ENCODE measurements around the gene ILDR2.

The ILDR2 gene, protein sequence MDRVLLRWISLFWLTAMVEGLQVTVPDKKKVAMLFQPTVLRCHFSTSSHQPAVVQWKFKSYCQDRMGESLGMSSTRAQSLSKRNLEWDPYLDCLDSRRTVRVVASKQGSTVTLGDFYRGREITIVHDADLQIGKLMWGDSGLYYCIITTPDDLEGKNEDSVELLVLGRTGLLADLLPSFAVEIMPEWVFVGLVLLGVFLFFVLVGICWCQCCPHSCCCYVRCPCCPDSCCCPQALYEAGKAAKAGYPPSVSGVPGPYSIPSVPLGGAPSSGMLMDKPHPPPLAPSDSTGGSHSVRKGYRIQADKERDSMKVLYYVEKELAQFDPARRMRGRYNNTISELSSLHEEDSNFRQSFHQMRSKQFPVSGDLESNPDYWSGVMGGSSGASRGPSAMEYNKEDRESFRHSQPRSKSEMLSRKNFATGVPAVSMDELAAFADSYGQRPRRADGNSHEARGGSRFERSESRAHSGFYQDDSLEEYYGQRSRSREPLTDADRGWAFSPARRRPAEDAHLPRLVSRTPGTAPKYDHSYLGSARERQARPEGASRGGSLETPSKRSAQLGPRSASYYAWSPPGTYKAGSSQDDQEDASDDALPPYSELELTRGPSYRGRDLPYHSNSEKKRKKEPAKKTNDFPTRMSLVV

DNA sequence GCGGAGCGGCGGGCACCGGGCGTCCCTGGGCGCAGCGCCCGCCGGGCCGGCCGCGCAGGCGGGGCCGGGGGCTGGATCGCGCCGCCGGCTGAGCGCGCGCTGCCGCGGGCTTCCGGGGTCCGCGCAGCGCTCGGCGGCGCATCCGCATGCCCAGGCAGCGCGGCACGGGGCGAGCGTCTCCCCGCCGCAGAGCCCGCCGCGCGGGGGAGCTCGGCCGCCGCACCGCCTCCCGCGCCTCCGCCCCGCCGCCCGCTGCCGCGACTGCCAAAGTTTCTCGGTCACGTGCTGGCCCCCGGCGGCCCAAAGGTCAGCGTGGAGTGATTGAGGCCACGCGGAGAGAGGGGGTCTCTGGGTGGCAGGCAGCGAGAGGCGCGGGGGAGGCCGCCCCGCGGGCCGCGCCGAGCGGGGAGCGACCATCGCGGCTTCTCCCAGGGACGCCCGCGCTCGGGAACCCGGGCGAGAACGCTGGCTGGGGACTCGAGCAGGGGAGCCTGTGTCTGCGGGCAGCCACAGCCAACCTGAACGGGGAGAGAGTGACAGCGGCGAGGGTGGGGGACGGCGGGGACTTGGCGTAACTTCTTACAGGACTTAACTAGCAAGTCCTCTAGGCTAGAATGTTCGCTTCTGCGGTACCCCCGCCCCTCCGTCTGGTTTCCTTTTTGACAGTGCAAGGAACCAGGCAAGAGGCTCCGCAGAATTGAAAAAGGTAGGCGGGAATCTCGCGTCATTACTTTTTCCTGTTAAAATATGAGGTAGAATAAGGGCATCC lies at the start of gene ILDR2:
TSS of gene ILDR2 (minus strand) at position 180 of the 769 bp plus-strand sequence. CDS start 272 bp downstream, outside the sequence.
- peak; percentile 52 for DNase-seq (ENCODE audit: extremely low spot score, insufficient read length, low read depth)
- FAIRE-seq = peak; percentile 51

DNA sequence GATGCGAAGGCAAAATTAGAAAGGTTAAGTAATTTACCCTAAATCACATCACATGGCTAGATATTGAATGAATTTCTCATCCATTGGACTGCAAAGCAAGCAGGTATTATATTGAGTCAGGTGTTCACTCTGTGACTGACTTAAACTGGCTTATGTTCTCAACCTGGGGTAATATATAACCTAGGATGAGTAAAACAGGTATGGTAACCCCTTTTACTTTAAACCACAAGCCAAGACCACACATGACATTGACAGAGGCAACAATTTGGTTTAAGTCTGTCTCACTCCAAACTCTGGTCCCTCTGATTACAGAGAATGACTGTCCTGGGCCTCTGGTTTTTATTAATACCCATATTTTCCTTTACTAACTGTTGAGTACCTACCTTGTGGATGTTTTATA lies 47.0 kb upstream of the ILDR2 start:
- DNase-seq (ENCODE audit: extremely low spot score, insufficient read length, low read depth) = no peak
- FAIRE-seq = peak; percentile 69

DNA sequence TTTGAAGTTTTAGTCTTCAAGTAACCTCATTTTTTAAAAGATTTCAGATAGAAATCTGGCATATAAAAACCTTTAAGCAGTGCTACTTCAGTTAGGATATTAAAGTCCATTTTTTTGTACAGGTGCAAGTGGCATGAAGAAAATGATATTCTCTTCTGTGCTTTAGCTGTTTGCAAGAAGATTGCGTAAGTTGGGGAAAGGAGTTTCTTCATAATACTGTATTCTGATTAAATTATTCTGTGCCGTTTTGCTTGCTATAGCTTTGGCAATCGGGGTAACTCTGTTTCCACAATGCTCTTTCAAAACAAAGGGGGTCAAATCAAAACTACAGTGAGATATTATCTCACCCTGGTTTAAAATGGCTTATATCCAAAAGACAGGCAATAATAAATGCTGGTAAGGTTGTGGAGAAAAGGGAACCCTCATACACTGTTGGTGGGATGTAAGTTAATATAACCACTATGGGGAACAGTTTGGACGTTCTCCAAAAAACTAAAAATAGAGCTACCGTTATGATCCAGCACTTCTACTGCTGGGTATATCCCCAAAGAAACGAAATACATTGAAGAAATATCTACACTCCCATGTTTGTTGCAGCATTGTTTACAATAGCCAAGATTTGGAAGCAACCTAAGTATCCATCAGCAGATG lies 40.9 kb upstream of the ILDR2 start:
- no peak for FAIRE-seq
- DNase-seq (ENCODE audit: extremely low spot score, insufficient read length, low read depth) = no peak

DNA sequence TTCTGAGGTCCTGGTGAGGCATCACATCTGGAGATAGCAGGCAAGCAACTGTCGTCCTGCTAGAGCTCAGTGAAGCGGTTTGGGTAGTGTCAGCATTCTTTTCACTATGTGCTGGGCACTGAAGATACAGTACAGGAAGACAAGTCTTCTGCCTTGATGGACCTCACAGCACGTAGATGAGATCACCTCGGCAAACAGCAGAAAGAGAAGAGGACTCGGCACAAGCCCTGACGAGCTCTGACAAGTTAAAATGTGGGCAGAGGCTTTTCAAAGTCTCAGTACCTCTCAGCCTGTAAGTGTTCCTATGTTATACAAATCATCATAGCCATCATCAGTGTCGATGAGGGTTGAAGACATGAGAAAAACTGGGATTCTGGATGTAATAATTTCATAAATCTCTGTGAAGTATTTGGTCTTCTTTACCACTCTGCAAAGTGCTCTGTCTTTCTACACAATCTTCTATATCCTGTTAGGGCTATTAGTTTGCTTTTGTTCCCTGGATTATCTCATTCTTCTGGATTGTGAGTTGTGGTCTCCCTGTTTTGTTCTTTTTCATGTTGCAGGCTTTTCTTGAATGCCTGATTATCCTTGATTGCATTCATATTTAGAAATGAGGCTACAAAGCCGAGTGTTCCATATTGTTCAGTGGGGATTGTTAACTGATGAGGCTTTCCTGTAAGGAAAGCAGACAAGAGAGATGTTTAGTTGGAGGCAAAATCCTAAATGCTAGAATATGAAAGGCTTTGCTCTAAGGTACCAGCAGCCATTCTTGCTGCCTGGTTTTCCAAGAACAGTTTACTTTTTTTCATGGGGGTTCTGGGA lies 38.0 kb upstream of the ILDR2 start:
- DNase-seq (ENCODE audit: extremely low spot score, insufficient read length, low read depth) (no peak), FAIRE-seq (no peak)

DNA sequence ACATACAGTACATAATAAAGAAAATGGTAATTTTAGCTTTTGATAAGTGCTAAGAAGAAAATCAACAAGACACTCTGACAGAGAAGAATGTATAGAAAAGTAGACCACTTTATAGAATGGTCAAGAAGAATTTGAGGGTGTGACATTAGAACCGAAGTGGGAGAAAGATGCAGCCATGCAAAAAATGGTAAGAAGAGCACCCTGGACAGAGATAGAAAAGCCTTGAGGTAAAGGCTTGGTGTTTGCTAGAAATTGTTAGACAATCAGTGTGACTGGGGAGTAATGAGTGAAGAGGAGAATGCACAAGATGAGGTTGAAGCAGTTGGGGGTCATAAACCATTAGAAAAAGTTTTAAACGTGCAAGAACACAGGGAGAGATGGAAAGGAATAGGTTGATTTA lies 37.2 kb upstream of the ILDR2 start:
- DNase-seq (ENCODE audit: extremely low spot score, insufficient read length, low read depth) = no peak
- FAIRE-seq = no peak

DNA sequence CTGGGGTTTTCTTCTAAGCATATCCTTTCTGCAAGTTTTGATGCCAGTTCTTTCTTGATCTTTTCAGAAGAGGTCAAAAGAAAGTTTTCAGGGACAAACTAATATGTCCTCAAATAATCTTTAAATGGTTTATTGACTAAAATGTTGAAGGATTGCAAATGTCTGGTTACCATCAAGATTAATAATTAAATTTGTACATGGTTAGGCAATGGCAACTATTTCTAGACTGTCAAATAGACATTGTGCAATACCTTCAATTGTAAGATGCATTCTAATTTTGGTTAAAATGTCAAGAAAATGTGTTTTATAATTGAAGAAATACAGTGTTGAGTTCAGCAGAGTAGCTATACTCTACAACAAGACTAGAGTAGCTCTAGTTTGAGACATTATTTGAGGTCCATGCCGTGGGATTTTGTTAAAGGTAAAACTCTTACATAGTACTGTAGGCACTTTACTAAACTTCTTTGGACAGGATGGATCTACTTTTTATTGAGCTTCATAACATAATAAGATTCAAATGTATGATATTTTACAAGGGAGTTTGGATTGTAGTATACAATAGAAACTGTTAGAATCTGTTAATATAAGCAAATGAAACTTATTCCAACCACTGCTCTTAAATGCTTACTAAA lies 36.3 kb upstream of the ILDR2 start:
- DNase-seq (ENCODE audit: extremely low spot score, insufficient read length, low read depth) (no peak), FAIRE-seq (no peak)

DNA sequence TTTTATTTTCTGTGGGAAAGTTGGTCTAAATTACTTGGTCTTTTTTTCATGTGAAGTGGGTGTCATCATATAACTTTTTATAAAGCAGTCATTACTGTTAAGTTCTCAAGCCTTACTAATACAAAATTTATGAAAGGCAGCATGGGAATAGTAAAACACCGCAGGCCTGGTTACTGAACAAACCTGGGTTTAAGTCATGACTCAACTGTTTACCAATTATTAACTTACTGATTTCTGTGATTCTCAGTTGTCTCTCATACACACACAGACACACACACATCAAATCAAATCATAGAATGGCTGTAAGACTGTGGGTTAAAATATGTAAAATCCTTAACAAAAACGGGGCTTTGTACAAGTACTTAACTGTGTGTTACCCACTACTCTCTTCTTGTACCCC lies 28.4 kb upstream of the ILDR2 start:
- no peak for FAIRE-seq

DNA sequence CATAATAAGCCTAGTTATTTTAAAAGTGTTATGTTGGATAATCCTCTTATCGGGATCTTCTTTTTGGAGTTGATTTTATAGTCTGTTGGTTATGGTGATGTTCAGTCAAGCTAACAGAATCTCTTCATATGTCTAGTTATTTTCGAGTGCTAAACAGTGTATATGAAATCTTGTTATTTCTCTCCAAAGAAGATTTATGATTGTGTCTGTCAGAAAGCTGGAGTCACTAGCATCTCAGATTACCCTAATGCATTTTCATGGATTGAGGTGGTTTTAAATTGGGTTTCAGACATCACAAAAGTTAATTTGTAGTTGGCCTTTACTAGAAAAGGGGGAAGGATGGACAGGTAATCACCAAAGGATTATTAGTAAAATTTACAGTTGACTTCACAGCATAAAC lies 27.0 kb upstream of the ILDR2 start:
- FAIRE-seq = no peak

More for the DNA sequence above, 28.4 kb upstream of the ILDR2 start:
- DNase-seq (ENCODE audit: extremely low spot score, insufficient read length, low read depth) = no peak

DNA sequence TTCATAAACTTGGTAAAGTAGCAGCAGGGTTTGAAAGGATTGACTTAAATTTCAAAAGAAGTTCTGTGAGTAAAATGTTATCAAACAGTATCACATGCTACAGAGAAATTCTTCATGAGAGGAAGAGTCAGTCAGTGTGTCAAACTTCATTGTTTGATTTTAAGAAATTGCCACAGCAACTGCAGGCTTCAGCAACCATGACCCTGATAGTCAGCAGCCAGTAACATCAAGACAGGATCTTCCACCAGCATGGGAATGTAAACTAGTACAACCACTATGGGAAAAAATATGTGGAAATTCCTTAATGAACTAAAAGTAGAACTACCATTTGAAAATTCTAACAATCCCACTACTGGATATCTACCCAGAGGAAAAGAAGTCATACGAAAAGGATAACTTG lies 25.2 kb upstream of the ILDR2 start:
- DNase-seq (ENCODE audit: extremely low spot score, insufficient read length, low read depth) = no peak
- no peak for FAIRE-seq

More for the DNA sequence above, 27.0 kb upstream of the ILDR2 start:
- DNase-seq (ENCODE audit: extremely low spot score, insufficient read length, low read depth) = no peak

DNA sequence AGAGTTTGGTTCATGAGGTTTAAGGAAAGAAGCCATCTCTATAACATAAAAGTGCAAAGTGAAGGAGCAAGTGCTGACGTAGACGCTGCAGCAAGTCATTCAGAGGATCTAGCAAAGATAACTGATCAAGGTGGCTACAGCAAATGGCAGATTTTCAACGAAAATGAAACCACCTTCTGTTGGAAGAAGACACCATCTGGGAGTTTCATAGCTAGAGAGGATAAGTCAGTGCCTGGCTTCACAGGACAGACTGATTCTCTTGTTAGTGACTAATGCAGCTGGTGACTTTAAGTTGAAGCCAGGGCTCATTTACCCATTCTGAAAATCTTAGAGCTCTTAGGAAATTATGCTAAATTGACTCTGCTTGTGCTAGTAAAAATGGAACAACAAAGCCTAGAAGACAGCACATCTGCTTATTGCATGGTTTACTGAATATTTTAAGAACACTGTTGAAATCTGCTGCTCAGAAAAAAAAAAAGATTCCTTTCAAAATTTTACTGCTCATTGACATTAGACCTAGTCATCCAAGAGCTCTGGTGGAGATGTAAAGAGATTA lies 24.2 kb upstream of the ILDR2 start:
- no peak for DNase-seq (ENCODE audit: extremely low spot score, insufficient read length, low read depth)
- FAIRE-seq = peak; percentile 77

DNA sequence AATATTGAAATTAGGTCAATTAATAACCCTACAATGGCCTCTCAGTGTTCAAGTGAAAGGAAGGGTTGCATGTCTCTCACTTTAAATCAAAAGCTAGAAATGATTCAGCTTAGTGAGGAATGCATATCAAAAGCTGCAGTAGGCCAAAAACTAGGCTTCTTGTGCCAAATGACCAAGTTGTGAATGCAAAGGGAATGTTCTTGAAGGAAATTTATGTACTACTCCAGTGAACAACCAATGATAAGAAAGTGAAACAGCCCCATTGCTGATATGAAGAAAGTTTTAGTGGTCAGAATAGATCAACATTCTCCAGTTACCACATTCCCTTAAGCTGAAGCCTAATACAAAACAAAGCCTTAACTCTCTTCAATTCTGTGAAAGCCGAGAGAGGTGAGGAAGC lies 23.7 kb upstream of the ILDR2 start:
- FAIRE-seq (peak; percentile 47), DNase-seq (ENCODE audit: extremely low spot score, insufficient read length, low read depth) (no peak)

DNA sequence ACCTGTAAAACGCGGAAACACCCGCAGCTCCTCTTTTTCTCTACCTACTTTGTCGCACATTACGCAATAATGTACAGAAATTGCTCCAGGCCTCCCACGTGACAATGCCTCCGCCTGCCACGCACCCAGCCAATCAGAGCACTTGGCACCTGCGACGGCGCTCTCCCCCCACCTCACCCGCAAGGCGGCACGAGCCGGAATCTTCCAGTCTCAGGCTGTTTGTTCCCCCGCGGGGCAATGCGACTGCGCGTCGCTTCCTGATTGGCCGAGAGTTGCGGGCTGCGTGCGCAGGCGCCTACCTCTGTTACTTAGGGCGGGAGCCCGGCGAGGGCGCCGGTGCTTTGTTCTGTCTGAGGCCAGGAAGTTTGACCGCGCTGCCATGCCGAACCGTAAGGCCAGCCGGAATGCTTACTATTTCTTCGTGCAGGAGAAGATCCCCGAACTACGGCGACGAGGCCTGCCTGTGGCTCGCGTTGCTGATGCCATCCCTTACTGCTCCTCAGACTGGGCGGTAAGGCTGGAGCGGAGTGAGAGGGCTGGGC lies 13.7 kb upstream of the ILDR2 start, which contains the start of gene MAEL:
TSS of gene MAEL (plus strand) at position 307 of the 542 bp plus-strand sequence. CDS start at position 380, 73 bp downstream.
- FAIRE-seq (no peak), DNase-seq (ENCODE audit: extremely low spot score, insufficient read length, low read depth) (no peak)

DNA sequence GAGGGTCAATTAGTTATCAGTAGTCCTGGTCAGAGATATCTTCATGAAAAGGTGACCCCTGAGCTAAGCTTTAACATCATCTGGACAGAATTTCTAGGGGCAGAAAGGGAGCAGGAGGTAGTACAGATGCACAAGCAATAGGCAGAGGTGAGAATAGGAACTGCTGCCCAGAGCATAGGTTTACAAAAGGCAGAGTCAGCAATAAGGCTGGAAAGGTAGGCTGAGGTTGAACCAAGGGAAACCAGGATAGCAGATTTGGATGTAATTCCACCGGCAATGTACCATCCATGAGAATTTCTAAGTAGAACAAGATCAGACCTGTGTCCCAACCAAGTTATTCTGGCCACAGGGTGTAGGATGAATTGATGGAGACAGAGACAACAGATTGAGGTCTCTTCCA lies 6.2 kb upstream of the ILDR2 start:
- DNase-seq (ENCODE audit: extremely low spot score, insufficient read length, low read depth) (no peak), FAIRE-seq (no peak)

DNA sequence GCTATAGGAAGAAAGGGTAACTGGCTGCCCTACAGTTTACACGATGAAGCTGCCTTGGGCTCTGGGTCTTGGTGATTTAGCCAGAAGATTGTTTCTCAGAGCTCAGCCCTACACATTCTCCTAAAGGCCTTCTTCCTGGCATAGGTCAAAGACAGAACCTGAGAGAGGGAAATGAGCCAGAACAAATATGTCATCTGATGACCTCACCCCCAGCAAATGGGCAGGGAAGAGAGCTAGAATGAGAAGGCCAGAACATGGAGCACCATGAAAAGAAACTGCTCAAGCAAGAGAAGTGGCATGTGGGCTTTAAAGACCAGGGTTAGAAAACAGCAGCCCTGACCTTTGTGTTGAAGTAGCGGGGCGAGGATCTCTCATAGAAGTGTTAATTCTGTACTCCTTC lies 5.5 kb upstream of the ILDR2 start:
- DNase-seq (ENCODE audit: extremely low spot score, insufficient read length, low read depth) (no peak), FAIRE-seq (no peak)

DNA sequence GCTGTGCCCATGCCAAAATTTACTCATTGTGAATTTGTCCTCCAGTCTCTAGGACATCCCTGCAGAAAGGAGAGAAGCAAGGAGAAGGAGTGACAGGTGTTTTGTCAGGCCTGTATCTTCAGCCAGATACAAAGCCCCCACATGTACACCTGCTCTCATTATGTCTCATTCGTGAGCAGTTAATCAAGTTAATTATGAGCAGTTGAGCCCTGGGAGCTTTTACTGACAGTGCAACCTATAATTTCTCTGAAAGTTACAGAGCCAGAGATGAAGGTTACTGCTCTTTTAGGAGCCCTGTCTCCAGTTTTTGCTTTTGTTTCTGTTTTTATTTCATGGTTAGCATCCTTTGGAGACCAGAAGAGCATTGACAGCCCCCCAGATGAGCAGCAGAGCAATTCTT lies 5.0 kb upstream of the ILDR2 start:
- DNase-seq (ENCODE audit: extremely low spot score, insufficient read length, low read depth) = no peak
- FAIRE-seq = no peak

DNA sequence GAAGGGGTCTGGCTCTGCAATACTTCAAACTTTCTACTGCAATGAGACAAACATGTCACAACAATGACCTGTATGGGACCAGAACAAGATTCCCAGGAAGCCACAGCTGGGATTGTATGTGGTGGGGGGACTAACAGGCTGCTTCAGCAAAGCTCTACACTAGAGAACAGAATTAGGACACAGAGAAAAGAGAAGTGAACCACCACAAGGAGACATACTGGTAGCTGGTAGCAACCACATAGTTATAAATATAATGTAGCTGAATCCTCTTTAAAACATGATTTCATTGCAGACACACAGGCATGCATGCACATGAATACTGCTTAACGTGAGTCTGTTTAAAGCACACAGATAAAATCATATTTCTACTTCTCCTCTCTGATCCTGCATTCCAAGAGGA lies 3.5 kb upstream of the ILDR2 start:
- FAIRE-seq (peak; percentile 62), DNase-seq (ENCODE audit: extremely low spot score, insufficient read length, low read depth) (no peak)

DNA sequence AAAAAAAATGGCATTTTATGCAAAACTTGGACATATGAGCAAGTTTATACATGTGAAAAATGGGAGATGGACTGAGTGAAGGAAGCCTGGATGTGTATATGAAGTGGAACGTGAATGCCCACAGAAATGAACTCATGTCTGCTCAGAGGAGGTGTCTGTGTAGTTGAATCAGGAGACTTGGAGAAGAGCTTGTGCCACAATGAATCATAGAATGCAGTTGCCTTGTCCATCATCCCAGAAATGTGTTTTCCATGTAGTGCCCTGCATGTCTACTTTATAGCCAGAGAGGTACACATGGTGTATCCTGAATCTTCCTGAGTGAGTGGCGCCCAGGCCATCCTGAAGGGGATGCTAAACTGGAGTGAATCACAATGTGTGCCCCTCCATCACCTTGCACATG lies 2.6 kb upstream of the ILDR2 start:
- DNase-seq (ENCODE audit: extremely low spot score, insufficient read length, low read depth) (no peak), FAIRE-seq (no peak)

DNA sequence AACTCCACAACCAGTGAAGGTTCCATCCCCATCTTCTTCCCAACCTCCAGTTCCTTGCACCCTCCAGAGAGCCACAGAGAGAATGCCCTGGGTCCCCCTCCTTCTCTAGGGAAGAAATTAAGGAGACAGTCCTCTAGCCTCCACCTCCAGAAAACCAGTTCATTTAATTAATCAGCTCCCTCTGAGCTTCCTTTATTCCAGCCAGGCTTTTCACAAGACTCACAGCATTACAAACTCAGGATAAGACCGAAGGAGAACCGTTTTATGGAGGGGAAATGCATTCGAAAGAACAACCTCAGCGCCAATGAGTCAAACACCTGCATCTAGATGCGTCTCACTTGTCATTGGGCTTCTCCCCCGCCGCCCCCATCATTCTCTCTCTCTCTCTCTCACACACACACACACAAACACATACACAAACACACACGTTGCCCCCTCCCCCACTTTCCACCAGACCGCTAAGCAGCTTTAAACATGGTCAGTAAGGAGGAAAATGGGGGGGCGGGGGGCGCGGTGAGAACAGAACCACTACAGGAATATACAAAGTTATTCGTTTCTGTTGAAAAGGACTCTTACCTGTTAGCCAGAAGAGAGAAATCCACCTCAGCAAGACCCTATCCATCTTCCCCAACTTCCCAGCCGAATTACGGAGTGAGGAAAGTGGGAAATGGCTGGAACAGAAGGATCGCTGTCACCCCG lies 544 bp downstream of the ILDR2 start:
- FAIRE-seq (peak; percentile 21), DNase-seq (ENCODE audit: extremely low spot score, insufficient read length, low read depth) (no peak)
